Measurements from ENCODE around the gene DLK2. TPM values are rescaled to one million over a fixed set of nuclear protein-coding genes. Genes with fewer than 3 reads are reported as not detected.

Gene DLK2
- total and polyA plus RNA-seq, 2 experiments from 2014 or later, result 0.76 to 1.4 TPM

DNA sequence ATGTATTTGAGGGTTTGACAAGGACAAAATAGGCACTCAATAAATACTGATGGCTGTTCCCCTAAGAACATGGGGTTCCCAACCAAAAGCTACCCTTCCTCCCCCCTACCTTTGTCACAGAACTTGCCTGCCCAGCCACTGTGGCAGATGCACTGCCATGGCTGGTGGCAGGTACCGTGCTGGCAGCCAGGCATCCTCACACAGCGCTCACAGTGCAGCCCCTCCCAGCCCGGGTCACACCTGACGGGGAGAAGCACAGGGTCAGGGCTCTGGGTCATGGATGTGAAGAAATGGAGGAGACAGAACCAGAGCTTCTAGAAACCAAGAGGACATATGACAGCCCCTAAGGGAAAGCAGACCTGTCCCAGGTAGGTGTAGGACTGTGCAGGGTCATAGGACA, 2.5 kb downstream of the DLK2 start:
- Histone ChIP-seq H3K36me3 (ENCODE audit: low read depth) (no peaks in the 10 kb centered on the region), H3K9me3 (ENCODE audit: low read depth) (no peaks in the 10 kb centered on the region), H3K9me2 (ENCODE audit: insufficient read depth) (no peaks in the 10 kb centered on the region), H3K4me1 (ENCODE audit: insufficient read depth) (no peaks in the 10 kb centered on the region), H3K9ac (no peak overlapping the region), H3K27me3 (replicated peaks; ENCODE audit: insufficient read depth) (peaks cover 4% of the 10 kb centered on the region; the same call in 1 of the 2 replicates), H4K20me1 (ENCODE audit: insufficient read depth) (no peaks in the 10 kb centered on the region), H3K27ac (no peak overlapping the region), H3K4me2 (ENCODE audit: unreplicated experiment) (no peak overlapping the region), H2AFZ (no peak overlapping the region), H3K4me3 (no peak overlapping the region), H3K79me2 (ENCODE audit: insufficient read depth) (no peaks in the 10 kb centered on the region), H3F3A (ENCODE audit: insufficient read depth) (peaks cover 9% of the 10 kb centered on the region; the same call in 1 of the 2 replicates)
- no peak for TF ChIP-seq EZH2phosphoT487 (IDR thresholded peaks at IDR 0.05; ENCODE audit: insufficient read depth, low read depth)
- no peak for TF ChIP-seq EZH2 (IDR thresholded peaks at IDR 0.05; ENCODE audit: insufficient read depth, poor library complexity, severe bottlenecking)
- WGBS, 2 experiments (ENCODE audit: low coverage in 1 of 2, low lambda C conversion rate in 2 of 2, missing lambda C conversion rate in 2 of 2), result 100% methylated on average over 4 of the region's 4 CpGs
- in situ Hi-C loops (cut with MboI), result loop anchor here (10.0 kb wide), 1 partner anchor 52 kb away; no protein-coding TSS in a partner anchor
- no peak for DNase-seq

DNA sequence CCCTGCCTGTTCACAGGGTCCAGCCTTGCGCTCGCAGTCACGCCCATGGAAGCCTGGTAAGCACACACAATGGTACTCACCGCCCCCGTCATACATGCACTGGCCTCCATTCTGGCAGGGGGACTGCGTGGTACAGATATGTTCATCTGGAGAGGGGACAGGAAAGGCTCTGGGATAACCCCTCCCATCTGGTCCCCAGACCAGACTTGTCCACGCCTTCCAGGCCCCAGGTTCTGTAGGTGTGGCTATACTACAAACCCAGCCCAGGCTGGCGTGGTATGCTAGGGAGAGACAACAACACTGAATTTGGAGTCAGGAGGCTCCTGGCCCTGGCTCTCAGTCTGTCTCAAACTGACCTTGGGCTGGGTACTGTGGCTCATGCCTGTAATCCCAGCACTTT, 3.4 kb downstream of the DLK2 start:
- Histone ChIP-seq H3K36me3 (ENCODE audit: low read depth) (no peaks in the 10 kb centered on the region), H3K9ac (no peak overlapping the region), H3K9me3 (ENCODE audit: low read depth) (no peaks in the 10 kb centered on the region), H3F3A (ENCODE audit: insufficient read depth) (peaks cover 9% of the 10 kb centered on the region; the same call in 1 of the 2 replicates), H4K20me1 (ENCODE audit: insufficient read depth) (no peaks in the 10 kb centered on the region), H3K27ac (no peak overlapping the region), H3K79me2 (ENCODE audit: insufficient read depth) (no peaks in the 10 kb centered on the region), H2AFZ (no peak overlapping the region), H3K4me2 (ENCODE audit: unreplicated experiment) (no peak overlapping the region), H3K9me2 (ENCODE audit: insufficient read depth) (no peaks in the 10 kb centered on the region), H3K4me1 (ENCODE audit: insufficient read depth) (no peaks in the 10 kb centered on the region), H3K27me3 (replicated peaks; ENCODE audit: insufficient read depth) (peaks cover 2% of the 10 kb centered on the region; the same call in 1 of the 2 replicates), H3K4me3 (no peak overlapping the region)
- DNase-seq, result no peak
- no peak for TF ChIP-seq EZH2 (IDR thresholded peaks at IDR 0.05; ENCODE audit: insufficient read depth, poor library complexity, severe bottlenecking)
- TF ChIP-seq EZH2phosphoT487 (IDR thresholded peaks at IDR 0.05; ENCODE audit: insufficient read depth, low read depth), result no peak
- 95 to 97% methylated on average over 8 of the region's 8 CpGs for WGBS, 2 experiments (ENCODE audit: low coverage in 1 of 2, low lambda C conversion rate in 2 of 2, missing lambda C conversion rate in 2 of 2)
- in situ Hi-C loops (cut with MboI), result loop anchor here (10.0 kb wide), 1 partner anchor 53 kb away; no protein-coding TSS in a partner anchor

DNA sequence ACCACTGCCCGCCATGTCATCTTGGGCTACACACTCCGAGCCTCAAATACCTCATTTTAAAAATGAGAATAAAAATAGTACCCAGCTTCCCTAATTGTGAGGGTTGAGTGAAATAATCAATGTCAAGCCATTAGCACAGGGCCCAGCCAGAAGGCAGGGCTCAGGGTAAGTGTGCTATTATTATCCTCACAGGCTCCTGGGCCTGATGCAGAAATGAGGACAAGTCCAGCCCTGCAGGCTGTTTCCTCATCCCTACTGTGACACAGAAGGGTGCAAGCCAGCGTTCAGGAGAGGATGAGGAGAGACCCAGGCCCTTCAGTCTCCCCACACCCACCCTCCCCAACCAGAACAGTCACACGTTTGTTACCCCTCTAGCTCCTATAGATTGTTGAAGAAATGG, 4.0 kb downstream of the DLK2 start:
- H3K36me3 ChIP-seq (ENCODE audit: low read depth), result no peaks in the 10 kb centered on the region
- no peak overlapping the region for H3K4me3 ChIP-seq
- in situ Hi-C loops (cut with MboI), result loop anchor here (10.0 kb wide), 1 partner anchor 53 kb away; no protein-coding TSS in a partner anchor
- no peak overlapping the region for H3K27ac ChIP-seq
- WGBS, 2 experiments (ENCODE audit: low coverage in 1 of 2, low lambda C conversion rate in 2 of 2, missing lambda C conversion rate in 2 of 2), result 76 to 84% methylated on average over 4 of the region's 4 CpGs
- no peak overlapping the region for H3K9ac ChIP-seq
- no peak overlapping the region for H2AFZ ChIP-seq
- no peaks in the 10 kb centered on the region for H4K20me1 ChIP-seq (ENCODE audit: insufficient read depth)
- no peaks in the 10 kb centered on the region for H3K9me3 ChIP-seq (ENCODE audit: low read depth)
- no peaks in the 10 kb centered on the region; the same call in 1 of the 2 replicates for H3K27me3 ChIP-seq (replicated peaks; ENCODE audit: insufficient read depth)
- no peaks in the 10 kb centered on the region for H3K4me1 ChIP-seq (ENCODE audit: insufficient read depth)
- no peak for DNase-seq
- H3K79me2 ChIP-seq (ENCODE audit: insufficient read depth), result no peaks in the 10 kb centered on the region
- H3F3A ChIP-seq (ENCODE audit: insufficient read depth), result peaks cover 9% of the 10 kb centered on the region; the same call in 1 of the 2 replicates
- no peak for TF ChIP-seq EZH2phosphoT487 (IDR thresholded peaks at IDR 0.05; ENCODE audit: insufficient read depth, low read depth)
- TF ChIP-seq EZH2 (IDR thresholded peaks at IDR 0.05; ENCODE audit: insufficient read depth, poor library complexity, severe bottlenecking), result no peak
- H3K9me2 ChIP-seq (ENCODE audit: insufficient read depth), result no peaks in the 10 kb centered on the region
- H3K4me2 ChIP-seq (ENCODE audit: unreplicated experiment), result no peak overlapping the region

DNA sequence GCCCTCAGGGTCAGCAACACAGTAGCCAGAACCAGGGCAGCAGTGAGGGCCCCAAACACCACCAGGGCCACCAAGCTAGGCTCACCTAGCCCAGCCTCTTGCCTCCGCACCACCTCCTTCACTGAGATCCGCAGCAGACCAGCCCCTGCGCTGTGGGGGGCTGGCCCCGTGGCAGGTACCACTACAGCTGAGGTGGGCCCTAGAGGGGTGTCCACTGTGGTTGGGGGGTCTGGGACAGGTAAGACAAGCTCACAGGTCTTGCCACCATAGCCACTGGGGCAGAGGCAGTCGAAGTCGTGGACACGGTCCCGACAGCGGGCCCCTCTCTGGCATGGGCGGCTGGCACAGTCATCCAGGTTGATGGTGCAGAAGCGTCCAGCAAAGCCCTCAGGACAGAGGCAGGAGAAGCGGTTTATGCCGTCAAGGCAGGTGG, 4.6 kb downstream of the DLK2 start:
- Histone ChIP-seq H3K9me3 (ENCODE audit: low read depth) (no peaks in the 10 kb centered on the region), H3K36me3 (ENCODE audit: low read depth) (no peaks in the 10 kb centered on the region), H4K20me1 (ENCODE audit: insufficient read depth) (no peaks in the 10 kb centered on the region), H3K79me2 (ENCODE audit: insufficient read depth) (no peaks in the 10 kb centered on the region), H3K9me2 (ENCODE audit: insufficient read depth) (no peaks in the 10 kb centered on the region), H3K4me2 (ENCODE audit: unreplicated experiment) (no peak overlapping the region), H3F3A (ENCODE audit: insufficient read depth) (peaks cover 9% of the 10 kb centered on the region; the same call in 1 of the 2 replicates), H3K4me1 (ENCODE audit: insufficient read depth) (no peaks in the 10 kb centered on the region), H3K9ac (no peak overlapping the region), H3K27me3 (replicated peaks; ENCODE audit: insufficient read depth) (no peaks in the 10 kb centered on the region), H3K4me3 (no peak overlapping the region), H2AFZ (no peak overlapping the region), H3K27ac (no peak overlapping the region)
- WGBS, 2 experiments (ENCODE audit: low coverage in 1 of 2, low lambda C conversion rate in 2 of 2, missing lambda C conversion rate in 2 of 2), result 87 to 89% methylated on average over 12 to 13 of the region's 13 CpGs
- no peak for DNase-seq
- no peak for TF ChIP-seq EZH2phosphoT487 (IDR thresholded peaks at IDR 0.05; ENCODE audit: insufficient read depth, low read depth)
- no peak for TF ChIP-seq EZH2 (IDR thresholded peaks at IDR 0.05; ENCODE audit: insufficient read depth, poor library complexity, severe bottlenecking)
- in situ Hi-C loops (cut with MboI), result loop anchor here (10.0 kb wide), 1 partner anchor 54 kb away; no protein-coding TSS in a partner anchor
